CD4-positive, alpha-beta T cell (primary cell): ENCODE measurements around the gene CDH5. TPM values are rescaled to one million over a fixed set of nuclear protein-coding genes. Genes with fewer than 3 reads are reported as not detected.

Source experiments
- ATAC-seq: fragments of 200-7000 bp; cut with Tn5 transposase; one replicate; pipeline ENCODE4 v1.10.0; 2022; ENCODE audit warnings: mild to moderate bottlenecking; ENCODE audit not compliant: poor library complexity
- CTCF ChIA-PET: fragments of 350-600 bp; sonication (Branson Sonifier 250); formaldehyde crosslinking; loops from one replicate; lab custom pipeline; 2021; ENCODE audit warnings: antibody characterized with exemption, inconsistent platforms; lab: Charles Lee
- POLR2A ChIA-PET: fragments of 350-600 bp; sonication (Branson Sonifier 250); formaldehyde crosslinking; loops from one replicate; lab custom pipeline; 2021; ENCODE audit warnings: antibody characterized with exemption, inconsistent platforms; lab: Charles Lee
- DNase-seq, 14 experiments: peaks; one replicate each; pipeline ENCODE4 v3.0.0-alpha.2; 2013 to 2020; ENCODE audit warnings: mixed read lengths in 2 of 14
- H3K27ac ChIP-seq, 2 donors: one replicate each; pipeline versions ENCODE4 v1.5.1 to v1.7.0; 2013; ENCODE audit warnings: low read length in 2 of 2, low read depth in 1 of 2, mild to moderate bottlenecking in 1 of 2
- H3K27me3 ChIP-seq, 2 experiments: 1 replicate in 1 of 2; 2 replicates in 1 of 2; pipeline versions ENCODE4 v1.6.1 to v1.7.0; 2013; ENCODE audit warnings: low read length in 2 of 2, control low read depth in 1 of 2, mild to moderate bottlenecking in 1 of 2, moderate library complexity in 1 of 2; ENCODE audit not compliant: insufficient read depth in 2 of 2, control insufficient read depth in 1 of 2
- H3K36me3 ChIP-seq: one replicate; pipeline ENCODE4 v1.6.1; 2013; ENCODE audit warnings: low read length, control low read depth; ENCODE audit not compliant: insufficient read depth
- H3K4me1 ChIP-seq: one replicate; pipeline ENCODE4 v1.6.1; 2013; ENCODE audit warnings: low read length, control low read depth; ENCODE audit not compliant: insufficient read depth
- H3K4me3 ChIP-seq: one replicate; pipeline ENCODE4 v1.5.1; 2013; ENCODE audit warnings: mild to moderate bottlenecking, low read length, moderate library complexity
- H3K9me3 ChIP-seq, 2 experiments: 1 replicate in 1 of 2; 2 replicates in 1 of 2; pipeline versions ENCODE4 v1.6.1 to v1.7.0; 2013; ENCODE audit warnings: low read length in 2 of 2, mild to moderate bottlenecking in 2 of 2, control low read depth in 1 of 2, moderate library complexity in 1 of 2; ENCODE audit not compliant: control insufficient read depth in 1 of 2, insufficient read depth in 1 of 2
- H3K27ac Mint-ChIP-seq: one replicate; pipeline ENCODE4 v1.8.0; 2020; ENCODE audit warnings: mixed read lengths
- H3K27me3 Mint-ChIP-seq: one replicate; pipeline ENCODE4 v1.8.0; 2021; ENCODE audit warnings: mixed read lengths
- H3K36me3 Mint-ChIP-seq: one replicate; pipeline ENCODE4 v1.8.0; 2021; ENCODE audit warnings: low read depth, mixed read lengths
- H3K4me1 Mint-ChIP-seq: one replicate; pipeline ENCODE4 v1.8.0; 2021; ENCODE audit warnings: low read depth, mixed read lengths
- H3K4me3 Mint-ChIP-seq: one replicate; pipeline ENCODE4 v1.8.0; 2020; ENCODE audit warnings: mild to moderate bottlenecking, mixed read lengths
- H3K9me3 Mint-ChIP-seq: one replicate; pipeline ENCODE4 v1.8.0; 2020; ENCODE audit warnings: mixed read lengths
- intact Hi-C, 2 experiments: fragments of 100-400 bp; cut with DNase I in 1 of 2; cut with micrococcal nuclease in 1 of 2; formaldehyde crosslinking; loops; one replicate each; pipeline versions ENCODE4 v1.15.1 to v1.9.0; 2023 to 2025; cut with DNase I, micrococcal nuclease
- total RNA-seq, 174 experiments: library from RNA in 2 of 174; stranded (reverse) in 2 of 174; gene quantifications; one replicate each; pipeline ENCODE4 v1.2.3 and lab custom pipeline; 2021 to 2026
- TF ChIP-seq, protein P1 (sequence below): fragments of 200-600 bp; IDR thresholded peaks from one replicate; pipeline ENCODE4 v1.8.0; 2022; ENCODE audit warnings: antibody characterized with exemption, mild to moderate bottlenecking

Gene CDH5
- total RNA-seq, 2 experiments from 2014 or later, result not detected

DNA sequence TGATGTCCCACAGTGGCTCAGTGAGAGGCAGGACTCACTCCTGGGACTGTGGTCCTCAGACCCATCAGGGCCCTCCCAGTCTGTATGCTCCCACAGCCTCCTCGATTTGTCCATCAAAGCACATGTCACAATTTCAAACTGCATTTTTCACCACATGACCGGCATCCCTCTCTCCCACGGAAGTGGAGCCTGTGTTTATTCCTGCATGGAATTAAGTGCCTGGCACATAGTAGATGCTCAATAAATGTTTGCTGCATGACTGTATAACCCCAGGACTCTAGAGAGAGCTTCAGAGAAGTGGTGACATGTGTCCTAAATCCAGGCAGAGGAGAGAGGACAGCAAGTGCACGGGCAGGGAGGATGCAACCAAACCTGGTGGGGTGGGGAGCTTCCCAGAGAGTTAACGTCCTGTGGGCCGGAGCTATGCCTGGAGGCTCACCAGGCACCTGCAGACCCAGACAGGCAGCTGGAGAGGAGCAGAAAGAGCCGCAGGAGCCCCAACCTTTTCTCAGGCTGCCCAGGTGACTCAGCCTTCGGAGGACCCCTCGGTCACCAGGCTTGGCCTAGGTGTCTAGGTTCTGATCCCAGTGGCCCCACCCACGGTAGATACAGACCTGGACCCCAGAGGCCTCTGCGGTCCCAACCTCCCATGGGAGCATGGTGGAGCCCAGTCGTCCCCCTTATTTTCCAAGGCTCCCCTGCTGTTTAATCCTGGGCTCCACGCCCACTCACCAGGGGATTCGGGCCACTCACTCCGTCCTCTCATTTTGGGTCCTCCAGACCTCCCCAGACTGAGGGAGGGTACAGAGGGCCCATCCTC is 5.8 kb downstream of the CDH5 start:
- Mint-ChIP-seq H3K4me1 (no peaks in the 10 kb centered on the region), H3K9me3 (no peaks in the 10 kb centered on the region), H3K27ac (no peak overlapping the region), H3K36me3 (no peaks in the 10 kb centered on the region), H3K27me3 (peaks cover 9% of the 10 kb centered on the region), H3K4me3 (no peak overlapping the region)
- ChIA-PET CTCF (no interaction called here), POLR2A (no interaction called here)
- H3K27me3 ChIP-seq, result peaks cover 0 to 3% of the 10 kb centered on the region in 2 experiments
- H3K27ac ChIP-seq, result no peak overlapping the region
- peaks cover 4% of the 10 kb centered on the region for H3K4me1 ChIP-seq
- H3K9me3 ChIP-seq, result no peaks in the 10 kb centered on the region
- TF ChIP-seq, protein P1, sequence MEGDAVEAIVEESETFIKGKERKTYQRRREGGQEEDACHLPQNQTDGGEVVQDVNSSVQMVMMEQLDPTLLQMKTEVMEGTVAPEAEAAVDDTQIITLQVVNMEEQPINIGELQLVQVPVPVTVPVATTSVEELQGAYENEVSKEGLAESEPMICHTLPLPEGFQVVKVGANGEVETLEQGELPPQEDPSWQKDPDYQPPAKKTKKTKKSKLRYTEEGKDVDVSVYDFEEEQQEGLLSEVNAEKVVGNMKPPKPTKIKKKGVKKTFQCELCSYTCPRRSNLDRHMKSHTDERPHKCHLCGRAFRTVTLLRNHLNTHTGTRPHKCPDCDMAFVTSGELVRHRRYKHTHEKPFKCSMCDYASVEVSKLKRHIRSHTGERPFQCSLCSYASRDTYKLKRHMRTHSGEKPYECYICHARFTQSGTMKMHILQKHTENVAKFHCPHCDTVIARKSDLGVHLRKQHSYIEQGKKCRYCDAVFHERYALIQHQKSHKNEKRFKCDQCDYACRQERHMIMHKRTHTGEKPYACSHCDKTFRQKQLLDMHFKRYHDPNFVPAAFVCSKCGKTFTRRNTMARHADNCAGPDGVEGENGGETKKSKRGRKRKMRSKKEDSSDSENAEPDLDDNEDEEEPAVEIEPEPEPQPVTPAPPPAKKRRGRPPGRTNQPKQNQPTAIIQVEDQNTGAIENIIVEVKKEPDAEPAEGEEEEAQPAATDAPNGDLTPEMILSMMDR, result no peak
- no peak for DNase-seq
- intact Hi-C loops, result no loop called here
- H3K36me3 ChIP-seq, result no peaks in the 10 kb centered on the region
- no peak overlapping the region for H3K4me3 ChIP-seq
- no peak for ATAC-seq

DNA sequence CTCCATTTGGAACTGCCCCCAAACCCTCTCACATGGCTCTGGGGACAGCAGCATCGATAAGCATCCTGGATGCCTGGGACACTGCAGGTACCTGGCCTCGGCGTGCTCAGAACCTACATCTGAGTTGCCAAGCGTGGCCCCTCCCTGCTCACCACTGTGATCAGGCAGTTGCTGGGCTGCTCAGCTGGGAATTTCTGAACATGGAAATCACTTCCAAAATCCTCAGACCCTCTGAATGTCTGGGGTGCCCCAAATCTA is 6.3 kb downstream of the CDH5 start:
- intact Hi-C loops, result no loop called here

DNA sequence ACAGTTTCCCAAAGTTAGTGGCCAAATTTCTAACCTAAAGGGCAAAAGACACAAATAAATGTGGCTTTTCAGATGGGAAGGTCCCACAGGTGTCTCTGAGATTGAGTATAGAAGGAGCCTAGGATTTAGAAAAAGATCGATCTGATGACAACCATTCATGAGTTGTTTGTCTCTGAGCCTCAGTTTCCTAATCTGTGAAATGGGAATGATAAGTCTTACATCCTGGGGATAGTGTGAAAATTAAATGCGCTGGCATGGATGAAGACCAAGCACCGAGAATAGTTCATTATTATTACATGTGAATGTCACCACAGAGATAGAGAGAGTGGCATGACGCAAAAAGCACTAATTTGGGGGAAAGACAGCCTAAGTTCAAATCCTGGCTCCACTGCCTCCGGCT is 7.2 kb downstream of the CDH5 start:
- CTCF ChIA-PET, result no interaction called here
- Mint-ChIP-seq H3K4me1 (no peaks in the 10 kb centered on the region), H3K4me3 (no peak overlapping the region), H3K27me3 (peaks cover 5% of the 10 kb centered on the region), H3K27ac (no peak overlapping the region), H3K9me3 (no peaks in the 10 kb centered on the region), H3K36me3 (no peaks in the 10 kb centered on the region)
- Histone ChIP-seq H3K27ac (no peak overlapping the region), H3K36me3 (no peaks in the 10 kb centered on the region), H3K9me3 (no peaks in the 10 kb centered on the region), H3K4me3 (no peak overlapping the region), H3K4me1 (no peaks in the 10 kb centered on the region), H3K27me3 (peaks cover 0 to 3% of the 10 kb centered on the region in 2 experiments)
- TF ChIP-seq, protein P1, result no peak
- POLR2A ChIA-PET, result no interaction called here
- intact Hi-C loops, result no loop called here
- ATAC-seq (no peak), DNase-seq (no peak)

More for the DNA sequence above, 6.3 kb downstream of the CDH5 start:
- H3K27ac Mint-ChIP-seq, result no peak overlapping the region
- no peaks in the 10 kb centered on the region for H3K9me3 ChIP-seq
- peaks cover 0 to 3% of the 10 kb centered on the region in 2 experiments for H3K27me3 ChIP-seq
- DNase-seq, result no peak
- H3K9me3 Mint-ChIP-seq, result no peaks in the 10 kb centered on the region
- H3K27me3 Mint-ChIP-seq, result peaks cover 5% of the 10 kb centered on the region
- ChIA-PET CTCF (no interaction called here), POLR2A (no interaction called here)
- H3K4me3 Mint-ChIP-seq, result no peak overlapping the region
- ATAC-seq, result no peak
- H3K4me1 ChIP-seq, result peaks cover 3% of the 10 kb centered on the region
- H3K27ac ChIP-seq, result no peak overlapping the region
- no peaks in the 10 kb centered on the region for H3K36me3 ChIP-seq
- H3K4me3 ChIP-seq, result no peak overlapping the region
- TF ChIP-seq, protein P1, result no peak
- no peaks in the 10 kb centered on the region for H3K4me1 Mint-ChIP-seq
- H3K36me3 Mint-ChIP-seq, result no peaks in the 10 kb centered on the region
